Stimulated activated CD8-positive, alpha-beta memory T cell treated with anti-CD3 and anti-CD28 coated beads, Interleukin-4, amount 100 ng/mL, for 24 hours (primary cell): ENCODE results near the gene TBCE.

Experiments used
- DNase-seq: peaks from one replicate; pipeline ENCODE4 v3.0.0-alpha.2; 2020; ENCODE audit warnings: low read depth

The TBCE gene

GRCh38 chr1:235410467-235410866, 43.2 kb downstream of the TBCE start:
- no peak for DNase-seq

DNA sequence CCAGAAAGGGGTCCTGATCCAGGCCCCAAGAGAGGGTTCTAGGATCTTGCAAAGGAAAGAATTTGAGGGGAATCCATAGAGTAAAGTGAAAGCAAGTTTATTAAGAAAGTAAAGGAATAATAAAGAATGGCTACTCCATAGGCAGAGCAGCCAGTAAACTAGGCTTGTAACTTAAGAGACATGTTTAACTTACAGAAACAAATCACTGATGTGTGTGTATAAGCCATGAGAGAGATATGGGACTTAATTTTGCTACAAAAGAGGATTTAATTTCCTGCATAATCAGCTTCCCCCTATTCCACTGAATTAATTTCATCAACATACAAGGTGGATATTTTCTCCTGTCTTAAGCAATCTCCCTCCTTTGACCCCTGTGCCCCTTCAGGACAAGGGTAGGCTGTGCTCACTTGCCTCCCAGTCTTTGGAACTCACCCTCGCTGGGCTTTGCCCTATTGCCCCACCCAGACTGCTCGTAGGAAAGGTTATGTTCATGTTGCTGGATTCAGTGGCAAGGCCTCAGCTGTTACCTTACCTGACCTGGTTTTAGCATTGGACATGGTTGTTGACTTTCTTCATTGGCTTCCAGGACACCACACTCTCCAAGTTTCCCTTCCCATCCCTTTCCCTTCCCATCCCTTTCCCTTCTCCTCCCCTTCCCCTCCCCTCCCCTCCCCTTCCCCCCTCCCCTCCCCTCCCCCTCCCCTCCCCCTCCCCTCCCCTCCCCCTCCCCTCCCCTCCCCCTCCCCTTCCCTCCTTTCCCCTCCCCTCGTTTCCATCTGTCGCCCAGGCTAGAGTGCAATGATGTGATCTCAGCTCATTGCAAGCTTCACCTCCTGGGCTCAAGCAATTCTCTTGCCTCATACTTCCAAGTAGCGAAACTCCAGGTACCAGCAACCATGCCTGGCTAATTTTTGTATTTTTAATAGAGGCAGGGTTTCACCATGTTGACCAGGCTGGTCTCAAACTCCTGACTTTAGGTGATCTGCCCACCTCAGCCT, 44.6 kb downstream of the TBCE start:
- DNase-seq = no peak

GRCh38 chr1:235415008-235415904, 48.0 kb downstream of the TBCE start:
- DNase-seq = peak; percentile 24

- DNase-seq = no peak
Observed at GRCh38 chr1:235416662-235417049, 49.4 kb downstream of the TBCE start.

DNA sequence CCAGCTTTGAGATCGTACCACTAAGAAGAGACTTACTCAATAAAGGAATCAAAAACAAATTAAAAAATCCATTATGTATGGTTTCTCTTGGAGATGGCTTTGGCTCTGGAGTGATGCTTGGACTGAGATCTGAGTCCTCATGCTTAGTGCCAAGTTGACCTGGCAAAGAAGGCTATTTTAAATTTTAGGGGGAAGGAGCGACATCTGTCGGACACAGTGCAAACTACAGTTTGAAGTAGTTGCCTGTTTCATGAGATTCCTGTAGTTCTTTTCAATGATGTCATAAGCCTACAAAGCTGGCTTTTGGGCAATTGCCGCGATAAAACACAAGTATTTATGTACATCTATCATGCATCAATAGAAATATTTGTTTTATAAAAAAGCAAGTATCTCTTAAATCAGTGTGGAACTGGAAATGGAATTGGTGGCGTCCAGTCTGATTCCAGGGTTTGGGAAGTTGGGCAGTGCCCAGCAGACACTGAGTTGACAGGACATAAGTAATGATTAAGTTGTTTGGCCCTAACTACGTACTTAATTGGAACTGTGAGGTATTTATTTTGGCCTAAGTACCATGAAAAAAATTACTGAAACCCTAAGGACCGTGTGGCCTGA, 50.0 kb downstream of the TBCE start:
- DNase-seq = peak; percentile 30

- no peak for DNase-seq
Observed at GRCh38 chr1:235421751-235422150, 54.5 kb downstream of the TBCE start.

DNA sequence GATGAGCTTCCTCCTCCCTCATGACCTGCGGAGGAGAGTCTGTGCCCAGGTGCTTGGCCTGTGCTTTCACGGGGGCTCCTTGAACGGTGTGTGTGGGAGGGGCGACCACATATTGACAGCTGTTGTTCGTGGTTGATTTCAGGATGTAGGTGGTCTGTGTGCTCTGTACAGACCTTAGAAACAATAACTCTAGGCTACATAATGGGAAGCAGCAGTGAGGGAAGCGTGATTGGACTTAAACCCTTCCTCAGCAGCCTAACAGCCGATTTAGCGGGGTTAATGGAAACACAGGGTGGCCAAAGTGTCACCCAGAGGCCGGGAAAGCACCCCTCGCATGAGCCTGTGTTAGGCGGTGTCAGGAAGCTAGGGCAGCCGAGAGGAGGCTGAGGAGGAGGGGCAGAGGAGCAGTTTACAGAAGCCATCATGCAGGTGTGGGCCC, 56.0 kb downstream of the TBCE start:
- DNase-seq = peak; percentile 11

GRCh38 chr1:235424092-235424491, 56.9 kb downstream of the TBCE start:
- no peak for DNase-seq

- DNase-seq = no peak
Observed at GRCh38 chr1:235425357-235425756, 58.1 kb downstream of the TBCE start.

- no peak for DNase-seq
Observed at GRCh38 chr1:235426143-235426542, 58.9 kb downstream of the TBCE start.

- no peak for DNase-seq
Observed at GRCh38 chr1:235426680-235427079, 59.5 kb downstream of the TBCE start.

GRCh38 chr1:235427447-235427846, 60.2 kb downstream of the TBCE start:
- no peak for DNase-seq

DNA sequence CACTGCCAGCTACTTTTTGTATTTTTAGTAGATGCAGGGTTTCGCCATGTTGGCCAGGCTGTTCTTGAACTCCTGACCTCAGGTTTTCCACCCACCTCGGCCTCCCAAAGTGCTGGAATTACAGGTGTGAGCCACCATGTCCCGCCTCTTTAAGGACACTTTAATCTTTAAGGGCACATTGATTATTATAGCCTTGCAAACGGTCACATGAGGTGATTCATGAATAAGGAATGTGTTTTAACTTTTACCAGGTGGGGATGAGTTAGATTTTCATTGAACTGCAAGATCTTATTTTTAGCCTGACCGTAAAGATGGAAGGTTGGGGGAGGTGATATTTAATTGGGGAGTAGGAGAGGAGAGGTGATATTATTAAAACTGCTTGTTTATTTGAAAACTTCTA, 61.9 kb downstream of the TBCE start:
- no peak for DNase-seq

DNA sequence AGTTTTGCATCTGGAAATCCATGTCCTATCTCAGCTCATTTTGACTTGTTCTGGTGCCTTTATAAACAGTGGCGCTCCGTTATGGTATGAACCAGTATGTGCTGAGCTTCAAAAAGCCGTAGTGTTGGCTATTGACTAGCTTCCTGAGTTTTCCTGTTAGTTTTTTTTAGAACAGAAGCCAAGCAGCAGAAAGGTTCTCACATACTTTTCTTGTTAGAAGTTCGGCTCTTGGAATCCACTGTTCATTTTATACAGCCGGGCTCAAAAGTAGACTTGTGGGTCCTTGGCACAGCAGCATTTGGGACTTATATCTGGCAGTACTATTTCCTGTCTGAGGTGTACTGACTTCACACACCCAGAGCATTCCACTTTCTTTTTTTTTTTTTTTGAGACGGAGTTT, 63.8 kb downstream of the TBCE start:
- DNase-seq = no peak

DNA sequence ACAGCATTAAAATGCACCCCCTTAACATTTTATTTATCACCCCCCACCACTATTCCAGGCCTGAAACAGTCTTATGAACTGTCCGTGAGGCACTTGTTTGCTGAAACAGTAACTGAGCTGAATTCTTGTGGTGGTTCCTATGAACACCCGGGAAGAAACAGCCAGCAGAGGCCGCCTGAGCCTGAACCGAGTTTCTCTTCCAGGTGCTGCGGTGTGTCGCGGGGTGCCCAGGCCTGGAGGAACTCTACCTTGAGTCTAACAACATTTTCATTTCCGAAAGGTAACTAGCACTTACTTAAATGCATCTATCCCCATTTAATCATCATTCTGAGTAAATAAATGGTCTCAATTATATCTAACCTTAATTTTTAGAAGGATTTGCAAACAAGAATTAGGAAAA, 66.8 kb downstream of the TBCE start:
- no peak for DNase-seq

DNA sequence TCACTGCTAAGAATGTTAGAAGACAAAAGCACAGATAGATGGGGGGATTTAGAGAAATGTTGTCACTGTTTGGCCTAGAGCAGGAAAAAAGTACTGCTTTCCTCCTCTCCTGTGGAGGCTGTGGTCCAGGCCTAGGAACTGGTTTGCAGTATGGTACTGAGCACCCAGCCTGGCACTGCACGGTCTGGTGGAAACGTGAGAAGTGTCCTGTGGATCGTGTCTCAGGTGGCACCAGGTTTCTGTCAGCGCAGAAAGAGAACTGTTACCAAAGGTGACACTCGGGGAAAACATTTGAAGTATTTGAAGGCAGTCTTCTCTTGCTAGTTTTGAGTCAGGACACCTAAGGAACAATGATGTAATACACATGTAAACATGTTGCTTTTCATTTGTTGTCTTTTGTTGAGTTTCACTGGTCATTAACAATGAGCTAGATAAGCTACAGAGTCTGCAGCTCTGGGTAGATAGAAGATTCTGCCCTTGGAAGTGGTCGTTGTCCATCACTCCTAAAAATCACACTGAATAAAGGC, 74.0 kb downstream of the TBCE start:
- no peak for DNase-seq

DNA sequence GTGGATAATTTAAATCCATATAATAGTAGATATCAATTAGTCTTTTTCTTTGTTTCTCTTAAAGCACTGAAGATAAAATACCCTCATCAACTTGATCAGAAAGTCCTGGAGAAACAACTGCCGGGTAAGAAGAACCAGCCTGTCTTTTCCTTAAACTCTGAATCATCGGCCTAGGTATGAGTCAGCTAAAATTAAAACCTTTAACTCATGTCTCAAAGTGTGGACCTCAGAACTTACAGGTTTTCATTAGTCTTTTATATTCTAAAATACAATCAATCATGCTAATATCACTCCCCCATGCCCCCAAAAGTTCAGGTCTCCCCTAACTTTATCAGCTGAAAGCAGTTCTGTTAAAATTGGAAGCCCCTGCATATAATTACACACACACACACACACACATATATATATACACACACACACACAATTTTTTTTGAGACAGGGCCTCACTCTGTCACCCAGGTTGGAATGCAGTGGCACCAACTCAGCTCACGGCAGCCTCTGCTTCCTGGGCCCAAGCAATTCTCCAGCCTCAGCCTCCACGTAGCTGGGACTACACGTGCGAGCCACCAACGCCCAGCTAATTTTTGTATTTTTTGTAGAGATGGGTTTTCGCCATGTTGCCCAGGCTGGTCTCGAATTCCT, 75.7 kb downstream of the TBCE start:
- DNase-seq = no peak

DNA sequence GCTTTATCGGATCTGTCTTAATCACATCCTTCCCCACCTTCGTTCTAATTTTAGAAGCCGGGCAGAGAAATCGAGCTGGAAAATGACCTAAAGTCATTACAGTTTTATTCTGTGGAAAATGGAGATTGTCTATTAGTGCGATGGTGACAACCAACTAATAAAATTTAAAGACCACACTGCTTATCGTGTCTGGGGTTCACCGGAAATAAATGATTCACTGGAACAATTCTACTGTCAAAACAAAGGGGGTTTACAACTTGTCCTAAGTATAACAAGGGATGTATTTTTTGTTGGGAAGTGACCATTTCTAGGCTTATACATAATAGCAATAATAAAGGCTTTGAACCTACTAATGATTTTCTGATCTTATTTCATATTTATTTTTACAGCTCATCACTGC, 81.4 kb downstream of the TBCE start:
- DNase-seq = no peak

DNA sequence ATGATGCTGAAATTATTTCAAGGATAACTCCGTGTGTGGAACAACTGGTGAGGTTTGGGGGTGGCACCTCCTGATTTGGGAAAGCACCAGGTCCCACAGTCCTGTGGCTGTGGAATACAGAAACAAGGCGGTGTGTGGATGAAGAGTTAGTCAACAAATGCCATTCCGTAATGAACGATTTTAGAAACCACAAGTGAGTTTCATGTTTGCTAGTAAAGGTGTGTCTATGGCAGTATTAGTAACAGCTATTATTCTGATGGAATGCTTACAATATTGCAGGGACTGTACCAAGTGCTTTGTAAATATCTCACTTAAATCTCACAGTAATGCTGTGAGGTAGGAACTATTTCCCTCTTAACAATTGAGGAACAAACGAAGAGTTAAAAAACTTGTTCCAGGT, 83.2 kb downstream of the TBCE start:
- DNase-seq = no peak

DNA sequence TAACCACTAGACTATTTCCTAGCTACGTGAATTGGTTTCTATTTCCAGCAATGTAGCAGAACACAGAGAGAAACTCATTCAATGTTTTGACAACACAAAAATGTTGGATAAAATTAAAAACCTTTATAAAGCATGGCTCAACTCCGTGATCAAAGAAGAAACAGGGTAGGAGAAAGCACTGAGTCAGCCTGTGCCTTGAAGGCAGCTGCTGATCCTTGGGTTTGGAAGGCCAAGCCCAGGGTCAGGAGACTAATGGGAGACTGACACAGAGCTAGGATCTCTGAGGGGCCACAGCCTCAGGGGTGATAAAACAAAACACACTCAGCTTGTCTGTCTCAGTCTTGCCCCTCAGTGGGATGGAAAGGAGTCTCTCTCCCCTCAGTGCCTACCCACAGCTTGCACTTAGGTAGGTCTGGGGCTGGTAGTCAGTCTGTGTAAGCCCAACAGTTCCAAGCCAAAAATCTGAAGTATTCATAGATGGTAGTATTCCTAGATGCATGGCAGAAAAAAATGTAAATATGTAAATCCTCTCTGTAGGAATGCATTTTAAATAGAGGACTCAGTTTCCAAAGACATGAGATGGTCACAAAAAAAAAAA, 83.8 kb downstream of the TBCE start:
- no peak for DNase-seq

GRCh38 chr1:235454021-235454420, 86.8 kb downstream of the TBCE start:
- DNase-seq = no peak
